ENCODE data around the gene KRT72. TPM values are rescaled to one million over a fixed set of nuclear protein-coding genes. Genes with fewer than 3 reads are reported as not detected.
A peak's percentile ranks its signal among the peaks of the same experiment; 100 is the strongest.

Gene KRT72
- total RNA-seq, 1 donor from 2014 or later, result not detected

DNA sequence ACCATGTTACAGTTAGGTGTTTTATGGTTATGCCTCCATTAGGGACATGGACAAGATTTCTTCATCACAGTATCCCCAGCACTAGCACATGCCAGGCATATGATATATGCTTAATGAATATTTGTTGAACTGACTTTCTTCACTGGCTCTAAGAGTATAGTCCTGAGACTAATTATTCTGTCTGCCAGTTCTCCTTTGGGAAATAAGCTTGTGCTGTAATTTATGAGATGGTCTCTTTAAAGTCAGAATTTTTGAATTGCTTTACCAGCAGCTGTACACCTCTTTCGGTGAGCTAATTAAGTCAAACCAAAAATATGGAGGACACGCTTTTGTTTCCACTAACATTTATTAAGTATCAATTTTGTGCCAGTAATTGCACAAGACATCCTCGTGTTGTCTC is 4.8 kb upstream of the KRT72 start:
- TF ChIP-seq, protein P1, sequence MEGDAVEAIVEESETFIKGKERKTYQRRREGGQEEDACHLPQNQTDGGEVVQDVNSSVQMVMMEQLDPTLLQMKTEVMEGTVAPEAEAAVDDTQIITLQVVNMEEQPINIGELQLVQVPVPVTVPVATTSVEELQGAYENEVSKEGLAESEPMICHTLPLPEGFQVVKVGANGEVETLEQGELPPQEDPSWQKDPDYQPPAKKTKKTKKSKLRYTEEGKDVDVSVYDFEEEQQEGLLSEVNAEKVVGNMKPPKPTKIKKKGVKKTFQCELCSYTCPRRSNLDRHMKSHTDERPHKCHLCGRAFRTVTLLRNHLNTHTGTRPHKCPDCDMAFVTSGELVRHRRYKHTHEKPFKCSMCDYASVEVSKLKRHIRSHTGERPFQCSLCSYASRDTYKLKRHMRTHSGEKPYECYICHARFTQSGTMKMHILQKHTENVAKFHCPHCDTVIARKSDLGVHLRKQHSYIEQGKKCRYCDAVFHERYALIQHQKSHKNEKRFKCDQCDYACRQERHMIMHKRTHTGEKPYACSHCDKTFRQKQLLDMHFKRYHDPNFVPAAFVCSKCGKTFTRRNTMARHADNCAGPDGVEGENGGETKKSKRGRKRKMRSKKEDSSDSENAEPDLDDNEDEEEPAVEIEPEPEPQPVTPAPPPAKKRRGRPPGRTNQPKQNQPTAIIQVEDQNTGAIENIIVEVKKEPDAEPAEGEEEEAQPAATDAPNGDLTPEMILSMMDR (IDR thresholded peaks at IDR 0.05), result no peak
- no peaks in the 10 kb centered on the region for H3K36me3 ChIP-seq
- intact Hi-C loops (cut with DNase I), result no loop called here
- peaks cover 25% of the 10 kb centered on the region for H3K27me3 ChIP-seq
- no peak overlapping the region for H3K4me3 ChIP-seq
- H3K9me3 ChIP-seq, result no peaks in the 10 kb centered on the region
- DNase-seq (no peak), ATAC-seq (no peak)
- H3K4me1 ChIP-seq, result no peaks in the 10 kb centered on the region
- H3K27ac ChIP-seq, result no peak overlapping the region

DNA sequence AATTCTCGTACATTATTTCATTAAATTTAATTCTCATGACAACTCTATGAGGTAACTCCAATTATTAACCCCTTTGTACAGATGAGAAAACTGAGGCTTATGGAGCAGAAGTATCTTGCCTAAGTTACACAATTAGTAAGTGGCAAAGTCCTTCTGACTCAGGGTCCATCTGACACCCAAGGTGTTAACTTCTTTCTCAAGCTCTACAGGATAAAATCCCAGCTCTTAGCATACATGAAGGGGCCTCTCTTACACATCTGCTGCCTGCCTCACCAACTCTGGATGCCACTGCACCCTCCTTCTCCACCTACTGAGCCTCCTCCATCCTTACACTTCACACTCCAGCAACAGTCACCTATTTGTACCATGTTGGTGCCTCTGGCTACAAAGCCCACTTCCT is 4.3 kb upstream of the KRT72 start:
- DNase-seq, result no peak
- no peak overlapping the region for H3K4me3 ChIP-seq

DNA sequence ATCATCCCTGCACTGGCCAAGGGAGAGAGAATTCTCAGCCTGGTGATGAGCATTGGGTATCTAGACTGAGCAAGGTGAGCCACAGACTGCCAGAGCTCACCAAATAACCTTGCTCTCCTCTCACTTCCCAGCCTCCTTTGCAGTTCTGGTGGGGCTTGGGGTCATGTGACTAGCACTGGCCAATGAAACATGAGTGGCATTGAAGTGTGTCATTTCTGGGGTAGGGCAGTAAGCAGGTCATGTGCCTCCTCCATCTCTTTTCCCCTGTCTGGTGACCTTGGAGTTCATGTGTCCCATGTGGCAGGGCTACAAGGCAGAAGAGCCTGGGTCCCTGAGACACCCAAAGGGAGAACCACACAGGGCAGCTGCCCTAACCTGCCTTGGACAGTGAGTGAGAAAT is 3.6 kb upstream of the KRT72 start:
- Histone ChIP-seq H3K36me3 (no peaks in the 10 kb centered on the region), H3K27me3 (peaks cover 30% of the 10 kb centered on the region), H3K4me3 (no peak overlapping the region), H3K4me1 (no peaks in the 10 kb centered on the region), H3K27ac (no peak overlapping the region), H3K9me3 (no peaks in the 10 kb centered on the region)
- intact Hi-C loops (cut with DNase I), result no loop called here
- TF ChIP-seq, protein P1 (IDR thresholded peaks at IDR 0.05), result no peak
- ATAC-seq (no peak), DNase-seq (no peak)

More for the DNA sequence above, 4.3 kb upstream of the KRT72 start:
- TF ChIP-seq, protein P1 (IDR thresholded peaks at IDR 0.05), result no peak
- no peak overlapping the region for H3K27ac ChIP-seq
- intact Hi-C loops (cut with DNase I), result no loop called here
- peaks cover 29% of the 10 kb centered on the region for H3K27me3 ChIP-seq
- H3K9me3 ChIP-seq, result no peaks in the 10 kb centered on the region
- no peak for ATAC-seq
- H3K4me1 ChIP-seq, result no peaks in the 10 kb centered on the region
- no peaks in the 10 kb centered on the region for H3K36me3 ChIP-seq

DNA sequence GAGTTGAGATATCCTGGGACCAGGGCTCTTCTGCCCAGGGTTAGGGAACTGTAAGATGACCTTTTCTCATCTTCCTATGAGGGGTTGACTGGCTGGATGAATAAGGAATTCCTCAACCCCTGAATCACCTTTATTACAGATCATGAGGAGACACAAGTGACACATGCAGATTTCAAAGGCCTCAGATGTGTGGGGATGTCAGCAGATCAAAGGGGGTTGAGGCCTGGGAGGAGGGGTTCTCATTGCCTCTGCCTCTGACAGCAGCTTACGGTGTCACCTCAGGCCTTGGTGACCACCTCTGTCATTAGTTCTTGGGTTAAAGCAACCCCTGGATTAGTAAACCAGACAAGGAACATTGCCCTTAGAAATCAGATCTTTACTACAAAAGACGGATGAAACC is 2.1 kb upstream of the KRT72 start:
- no peaks in the 10 kb centered on the region for H3K9me3 ChIP-seq
- peaks cover 31% of the 10 kb centered on the region for H3K27me3 ChIP-seq
- TF ChIP-seq, protein P1 (IDR thresholded peaks at IDR 0.05), result no peak
- H3K36me3 ChIP-seq, result no peaks in the 10 kb centered on the region
- intact Hi-C loops (cut with DNase I), result no loop called here
- no peaks in the 10 kb centered on the region for H3K4me1 ChIP-seq
- ATAC-seq, result no peak
- no peak for DNase-seq
- no peak overlapping the region for H3K4me3 ChIP-seq
- no peak overlapping the region for H3K27ac ChIP-seq

DNA sequence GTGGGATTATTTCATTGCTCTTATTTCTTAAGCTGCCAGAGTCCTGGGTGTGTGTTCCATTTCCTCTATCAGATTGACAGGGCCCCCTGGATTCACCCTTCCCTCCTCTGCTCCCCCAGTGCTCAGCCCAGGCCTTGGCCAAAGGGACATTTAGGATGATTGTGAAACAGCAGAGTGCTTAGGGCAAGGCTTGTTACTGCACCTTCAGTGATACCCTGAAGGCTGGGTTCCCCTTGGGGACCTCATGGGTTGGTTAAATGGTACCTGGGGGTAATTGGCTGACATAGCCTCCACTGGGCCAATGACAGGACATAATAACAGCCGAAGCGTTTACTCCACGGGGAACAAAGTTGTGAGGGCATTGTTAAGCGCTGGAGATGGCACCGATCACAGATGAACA is 1.3 kb upstream of the KRT72 start:
- intact Hi-C loops (cut with DNase I), result no loop called here
- Histone ChIP-seq H3K4me1 (no peaks in the 10 kb centered on the region), H3K27me3 (peaks cover 31% of the 10 kb centered on the region), H3K9me3 (no peaks in the 10 kb centered on the region), H3K27ac (no peak overlapping the region), H3K36me3 (no peaks in the 10 kb centered on the region), H3K4me3 (no peak overlapping the region)
- DNase-seq (peak; percentile 40), ATAC-seq (no peak)
- TF ChIP-seq, protein P1 (IDR thresholded peaks at IDR 0.05), result no peak

DNA sequence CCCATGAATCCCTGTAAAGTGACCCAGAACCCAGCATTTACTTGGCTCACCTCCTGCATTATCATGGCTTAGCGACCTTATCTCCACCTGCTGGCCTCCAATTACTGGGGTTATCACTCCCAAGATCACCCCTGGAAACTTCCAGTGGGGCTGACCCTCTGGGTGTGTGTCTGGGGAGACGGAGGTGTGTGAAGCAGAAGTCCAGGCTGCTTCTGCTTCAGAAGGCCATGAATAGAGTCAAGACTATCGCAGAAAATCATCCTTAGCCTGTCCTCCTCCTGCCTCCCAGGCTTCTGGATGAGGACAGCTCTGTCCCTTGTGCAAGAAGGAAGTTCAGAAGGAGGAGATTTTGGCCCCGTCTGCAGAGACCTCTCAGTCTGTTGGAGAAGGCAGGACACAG is 408 bp upstream of the KRT72 start:
- peak; percentile 18 for DNase-seq
- intact Hi-C loops (cut with DNase I), result no loop called here

More for the DNA sequence above, 408 bp upstream of the KRT72 start:
- no peaks in the 10 kb centered on the region for H3K36me3 ChIP-seq
- peaks cover 31% of the 10 kb centered on the region for H3K27me3 ChIP-seq
- H3K4me3 ChIP-seq, result no peak overlapping the region
- TF ChIP-seq, protein P1 (IDR thresholded peaks at IDR 0.05), result no peak
- no peak overlapping the region for H3K27ac ChIP-seq
- H3K9me3 ChIP-seq, result no peaks in the 10 kb centered on the region
- ATAC-seq, result no peak
- no peaks in the 10 kb centered on the region for H3K4me1 ChIP-seq
